ENCODE measurements around the gene SYT2. TPM values are rescaled to one million over a fixed set of nuclear protein-coding genes. Genes with fewer than 3 reads are reported as not detected.

Gene SYT2
- total RNA-seq, 6 donors from 2014 or later: 0.14 TPM; not detected in 5

- Histone ChIP-seq H3K9me3 (no peaks in the 10 kb centered on the region), H3K27me3 (no peaks in the 10 kb centered on the region), H3K36me3 (peaks cover 0 to 32% (median 11%) of the 10 kb centered on the region in 4 donors), H3K4me3 (no peak overlapping the region), H3K27ac (peak overlapping the region in 1 of 4 donors; percentile 3), H3K4me1 (peaks cover 0 to 5% (median 0%) of the 10 kb centered on the region in 4 donors)
- TF ChIP-seq EP300 (IDR thresholded peaks at IDR 0.05): no peak
- 94 to 99% methylated on average over 4 of the region's 4 CpGs for WGBS, 2 donors
- DNase-seq (no peak), ATAC-seq (ENCODE audit: low FRiP score in 2 of 2) (no peak)
These were observed 141.4 kb downstream of the SYT2 start for GRCh38 chr1:202568826-202569225.

DNA sequence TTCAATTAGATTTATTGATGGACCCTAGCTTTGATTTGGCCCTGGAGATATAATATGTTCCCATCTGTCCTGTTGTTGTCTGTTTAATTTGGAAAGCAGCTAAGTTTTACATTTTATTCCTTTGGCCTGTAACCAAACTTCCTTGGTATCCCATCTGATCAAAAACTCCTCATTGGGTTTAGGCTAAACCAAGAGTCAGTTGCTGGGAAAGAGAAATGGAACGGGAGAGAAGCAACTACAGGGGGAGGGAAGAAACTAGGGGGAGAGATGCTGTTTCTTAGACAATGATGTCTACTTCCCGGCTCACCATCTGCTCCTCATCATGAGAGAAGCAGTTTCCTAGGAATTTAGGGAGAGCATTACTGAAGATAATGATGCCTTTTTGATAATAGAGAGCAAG is 141.8 kb downstream of the SYT2 start:
- Histone ChIP-seq H3K27ac (peak overlapping the region in 2 of 4 donors; percentile 3 to 45), H3K4me1 (peaks cover 0 to 5% (median 0%) of the 10 kb centered on the region in 4 donors), H3K36me3 (peaks cover 0 to 37% (median 12%) of the 10 kb centered on the region in 4 donors), H3K27me3 (no peaks in the 10 kb centered on the region), H3K9me3 (no peaks in the 10 kb centered on the region), H3K4me3 (no peak overlapping the region)
- DNase-seq (no peak), ATAC-seq (ENCODE audit: low FRiP score in 2 of 2) (peak in 1 of 2 donors; percentile 13)
- TF ChIP-seq, protein P1, sequence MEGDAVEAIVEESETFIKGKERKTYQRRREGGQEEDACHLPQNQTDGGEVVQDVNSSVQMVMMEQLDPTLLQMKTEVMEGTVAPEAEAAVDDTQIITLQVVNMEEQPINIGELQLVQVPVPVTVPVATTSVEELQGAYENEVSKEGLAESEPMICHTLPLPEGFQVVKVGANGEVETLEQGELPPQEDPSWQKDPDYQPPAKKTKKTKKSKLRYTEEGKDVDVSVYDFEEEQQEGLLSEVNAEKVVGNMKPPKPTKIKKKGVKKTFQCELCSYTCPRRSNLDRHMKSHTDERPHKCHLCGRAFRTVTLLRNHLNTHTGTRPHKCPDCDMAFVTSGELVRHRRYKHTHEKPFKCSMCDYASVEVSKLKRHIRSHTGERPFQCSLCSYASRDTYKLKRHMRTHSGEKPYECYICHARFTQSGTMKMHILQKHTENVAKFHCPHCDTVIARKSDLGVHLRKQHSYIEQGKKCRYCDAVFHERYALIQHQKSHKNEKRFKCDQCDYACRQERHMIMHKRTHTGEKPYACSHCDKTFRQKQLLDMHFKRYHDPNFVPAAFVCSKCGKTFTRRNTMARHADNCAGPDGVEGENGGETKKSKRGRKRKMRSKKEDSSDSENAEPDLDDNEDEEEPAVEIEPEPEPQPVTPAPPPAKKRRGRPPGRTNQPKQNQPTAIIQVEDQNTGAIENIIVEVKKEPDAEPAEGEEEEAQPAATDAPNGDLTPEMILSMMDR (IDR thresholded peaks at IDR 0.05): no peak
- TF ChIP-seq POLR2AphosphoS5 (IDR thresholded peaks at IDR 0.05): no peak
- TF ChIP-seq EP300 (IDR thresholded peaks at IDR 0.05): no peak
- TF ChIP-seq POLR2A (IDR thresholded peaks at IDR 0.05): no peak
- 64 to 84% methylated on average over 2 of the region's 2 CpGs for whole genome bisulfite sequencing, 2 donors

DNA sequence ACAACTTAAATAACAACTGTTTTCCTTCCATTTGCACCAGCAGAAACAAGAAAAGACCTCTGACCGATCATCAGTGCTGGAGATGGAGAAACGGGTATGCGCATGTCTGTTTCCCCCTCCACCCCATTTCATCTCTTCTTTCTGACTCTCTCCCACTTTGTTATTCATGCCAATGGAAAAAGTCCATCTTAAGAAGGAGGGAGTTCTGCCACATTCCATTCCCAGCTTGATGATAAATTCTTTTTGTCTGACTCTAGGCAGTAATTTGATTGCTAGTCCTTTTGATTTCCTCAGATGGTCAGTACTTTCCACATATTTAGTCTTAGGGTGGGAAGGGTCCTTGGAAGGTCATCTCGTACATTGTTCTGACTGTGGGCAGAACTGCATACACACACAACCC is 142.5 kb downstream of the SYT2 start:
- peaks cover 0 to 5% (median 0%) of the 10 kb centered on the region in 4 donors for H3K4me1 ChIP-seq
- DNase-seq (no peak), ATAC-seq (ENCODE audit: low FRiP score in 2 of 2) (no peak)
- no peak for TF ChIP-seq POLR2A (IDR thresholded peaks at IDR 0.05)
- TF ChIP-seq, protein P1 (IDR thresholded peaks at IDR 0.05): no peak
- no peak for TF ChIP-seq EP300 (IDR thresholded peaks at IDR 0.05)
- no peak for TF ChIP-seq POLR2AphosphoS5 (IDR thresholded peaks at IDR 0.05)
- H3K27ac ChIP-seq: peak overlapping the region in 2 of 4 donors; percentile 45 to 54
- H3K36me3 ChIP-seq: peaks cover 0 to 39% (median 14%) of the 10 kb centered on the region in 4 donors
- H3K9me3 ChIP-seq: no peaks in the 10 kb centered on the region
- H3K27me3 ChIP-seq: no peaks in the 10 kb centered on the region
- H3K4me3 ChIP-seq: no peak overlapping the region
- 72 to 85% methylated on average over 4 of the region's 4 CpGs for whole genome bisulfite sequencing, 2 donors

- Histone ChIP-seq H3K36me3 (peaks cover 0 to 29% (median 16%) of the 10 kb centered on the region in 4 donors), H3K4me1 (peaks cover 0 to 5% (median 0%) of the 10 kb centered on the region in 4 donors), H3K9me3 (no peaks in the 10 kb centered on the region), H3K27ac (peak overlapping the region in 2 of 4 donors; percentile 1 to 13), H3K27me3 (no peaks in the 10 kb centered on the region), H3K4me3 (no peak overlapping the region)
- ATAC-seq (ENCODE audit: low FRiP score in 2 of 2) (no peak), DNase-seq (no peak)
- 74 to 90% methylated on average over 2 of the region's 2 CpGs for WGBS, 2 donors
- TF ChIP-seq POLR2A (IDR thresholded peaks at IDR 0.05): no peak
- no peak for TF ChIP-seq EP300 (IDR thresholded peaks at IDR 0.05)
- TF ChIP-seq, protein P1 (IDR thresholded peaks at IDR 0.05): no peak
- TF ChIP-seq POLR2AphosphoS5 (IDR thresholded peaks at IDR 0.05): no peak
These were observed 144.2 kb downstream of the SYT2 start for GRCh38 chr1:202565890-202566602.

- H3K9me3 ChIP-seq: no peaks in the 10 kb centered on the region
- H3K27me3 ChIP-seq: no peaks in the 10 kb centered on the region
- ATAC-seq (ENCODE audit: low FRiP score in 2 of 2) (no peak), DNase-seq (no peak)
- H3K4me3 ChIP-seq: no peak overlapping the region
- H3K4me1 ChIP-seq: peaks cover 0 to 5% (median 0%) of the 10 kb centered on the region in 4 donors
- peaks cover 0 to 28% (median 16%) of the 10 kb centered on the region in 4 donors for H3K36me3 ChIP-seq
- H3K27ac ChIP-seq: peak overlapping the region in 2 of 4 donors; percentile 1 to 13
- 92 to 93% methylated on average over 2 of the region's 2 CpGs for WGBS, 2 donors
- no peak for TF ChIP-seq EP300 (IDR thresholded peaks at IDR 0.05)
- TF ChIP-seq POLR2AphosphoS5 (IDR thresholded peaks at IDR 0.05): no peak
- TF ChIP-seq, protein P1 (IDR thresholded peaks at IDR 0.05): no peak
- TF ChIP-seq POLR2A (IDR thresholded peaks at IDR 0.05): no peak
These were observed 145.2 kb downstream of the SYT2 start for GRCh38 chr1:202564958-202565495.
